Osteoblast (primary cell): ENCODE data around the gene SCN10A. TPM values are rescaled to one million over a fixed set of nuclear protein-coding genes. Genes with fewer than 3 reads are reported as not detected.
A peak's percentile ranks its signal among the peaks of the same experiment; 100 is the strongest.

Experiments
- DNase-seq: peaks from one replicate; pipeline ENCODE4 v3.0.0; 2011; ENCODE audit warnings: low spot score, mixed read lengths; ENCODE audit not compliant: insufficient read length; ENCODE audit errors: missing footprints
- H2AFZ ChIP-seq: 2 replicates; pipeline ENCODE4 v1.6.0; 2011; ENCODE audit warnings: mild to moderate bottlenecking, low read length
- H3K27ac ChIP-seq: 2 replicates; pipeline ENCODE4 v1.5.1; 2011; ENCODE audit warnings: mild to moderate bottlenecking, low read depth, low read length, moderate library complexity
- H3K27me3 ChIP-seq: 2 replicates; pipeline ENCODE4 v1.6.0; 2012; ENCODE audit warnings: mild to moderate bottlenecking, control low read depth, inconsistent platforms, low read length, moderate library complexity; ENCODE audit not compliant: insufficient read depth
- H3K36me3 ChIP-seq: 2 replicates; pipeline ENCODE4 v1.5.1; 2011; ENCODE audit warnings: mild to moderate bottlenecking, low read length, control low read depth, moderate library complexity; ENCODE audit not compliant: insufficient read depth
- H3K4me1 ChIP-seq: 2 replicates; pipeline ENCODE4 v1.5.1; 2011; ENCODE audit warnings: mild to moderate bottlenecking, low read length, control low read depth, moderate library complexity; ENCODE audit not compliant: insufficient read depth
- H3K4me2 ChIP-seq: 2 replicates; pipeline ENCODE4 v1.6.0; 2011; ENCODE audit warnings: mild to moderate bottlenecking, low read length; ENCODE audit not compliant: insufficient read depth
- H3K4me3 ChIP-seq: fragments of 200-600 bp; sonication (generic); 3 replicates; pipeline ENCODE4 v1.5.1; 2012; ENCODE audit warnings: mild to moderate bottlenecking, low read length, inconsistent platforms; ENCODE audit not compliant: insufficient read depth
- H3K79me2 ChIP-seq: 2 replicates; pipeline ENCODE4 v1.6.0; 2012; ENCODE audit warnings: mild to moderate bottlenecking, low read length, control low read depth, inconsistent platforms; ENCODE audit not compliant: insufficient read depth
- H3K9me3 ChIP-seq: 2 replicates; pipeline ENCODE4 v1.5.1; 2011; ENCODE audit warnings: low read depth, low read length, control low read depth
- H4K20me1 ChIP-seq: 2 replicates; pipeline ENCODE4 v1.6.0; 2012; ENCODE audit warnings: mild to moderate bottlenecking, low read length, control low read depth; ENCODE audit not compliant: insufficient read depth
- CTCF ChIP-seq: IDR thresholded peaks from 2 replicates; pipeline ENCODE4 v1.5.1; 2011; ENCODE audit warnings: mild to moderate bottlenecking, low read depth, low read length, moderate library complexity; ENCODE audit errors: extremely low read depth
- total RNA-seq: library from RNA; depleted of rRNA; stranded (reverse); fragments of >200 nt; gene quantifications from 2 replicates; pipeline ENCODE4 v1.2.3, GENCODE V29; 2012

The SCN10A gene
- total RNA-seq = not detected in 2 replicates

- Histone ChIP-seq H3K9me3 (no peaks in the 10 kb centered on the region), H3K79me2 (no peaks in the 10 kb centered on the region), H3K4me3 (no peak within 1 kb of the TSS), H3K4me2 (no peak within 1 kb of the TSS), H2AFZ (no peak within 1 kb of the TSS), H3K4me1 (no peaks in the 10 kb centered on the region), H3K27ac (no peak within 1 kb of the TSS), H3K36me3 (no peaks in the 10 kb centered on the region), H4K20me1 (no peaks in the 10 kb centered on the region), H3K27me3 (peaks cover under 1% of the 10 kb centered on the region)
- TF ChIP-seq CTCF = no peak
- DNase-seq = no peak
Measured at GRCh38 chr3:38816026-38816425, at the start of gene SCN10A. SCN10A (minus strand) TSS chr3:38816217; CDS start chr3:38794010, 22,207 bp downstream.

GRCh38 chr3:38853011-38853410 lies 37.0 kb upstream of the SCN10A start:
- no peak for DNase-seq

GRCh38 chr3:38843898-38844297 lies 27.9 kb upstream of the SCN10A start:
- H3K4me1 ChIP-seq = no peaks in the 10 kb centered on the region
- no peaks in the 10 kb centered on the region for H3K79me2 ChIP-seq
- no peaks in the 10 kb centered on the region for H3K36me3 ChIP-seq
- peak; percentile 57 for TF ChIP-seq CTCF
- H3K4me2 ChIP-seq = no peak overlapping the region
- no peaks in the 10 kb centered on the region for H3K9me3 ChIP-seq
- DNase-seq = no peak
- no peak overlapping the region for H3K4me3 ChIP-seq
- peaks cover 26% of the 10 kb centered on the region for H3K27me3 ChIP-seq
- H2AFZ ChIP-seq = no peak overlapping the region
- H3K27ac ChIP-seq = no peak overlapping the region
- no peaks in the 10 kb centered on the region for H4K20me1 ChIP-seq

More at GRCh38 chr3:38853011-38853410, 37.0 kb upstream of the SCN10A start:
- Histone ChIP-seq H3K9me3 (no peaks in the 10 kb centered on the region), H3K4me1 (no peaks in the 10 kb centered on the region), H3K4me3 (no peak overlapping the region), H3K36me3 (no peaks in the 10 kb centered on the region), H4K20me1 (no peaks in the 10 kb centered on the region), H3K79me2 (no peaks in the 10 kb centered on the region), H3K27me3 (no peaks in the 10 kb centered on the region), H3K27ac (no peak overlapping the region), H2AFZ (no peak overlapping the region), H3K4me2 (no peak overlapping the region)
- TF ChIP-seq CTCF = no peak

- no peak for DNase-seq
- H2AFZ ChIP-seq = no peak overlapping the region
- no peaks in the 10 kb centered on the region for H3K79me2 ChIP-seq
- H3K36me3 ChIP-seq = no peaks in the 10 kb centered on the region
- H3K27ac ChIP-seq = no peak overlapping the region
- H3K27me3 ChIP-seq = peaks cover 26% of the 10 kb centered on the region
- no peaks in the 10 kb centered on the region for H3K9me3 ChIP-seq
- H3K4me3 ChIP-seq = no peak overlapping the region
- no peaks in the 10 kb centered on the region for H4K20me1 ChIP-seq
- TF ChIP-seq CTCF = no peak
- H3K4me1 ChIP-seq = no peaks in the 10 kb centered on the region
- H3K4me2 ChIP-seq = no peak overlapping the region
Measured at GRCh38 chr3:38842266-38842965, 26.4 kb upstream of the SCN10A start.
